ENCODE results near the gene PPM1M.
"Not testable (repeated sequence)": the region's sequence is repeated elsewhere in the genome, so short reads cannot be mapped to it uniquely, and the experiment has no call there.

PPM1M gene

DNA sequence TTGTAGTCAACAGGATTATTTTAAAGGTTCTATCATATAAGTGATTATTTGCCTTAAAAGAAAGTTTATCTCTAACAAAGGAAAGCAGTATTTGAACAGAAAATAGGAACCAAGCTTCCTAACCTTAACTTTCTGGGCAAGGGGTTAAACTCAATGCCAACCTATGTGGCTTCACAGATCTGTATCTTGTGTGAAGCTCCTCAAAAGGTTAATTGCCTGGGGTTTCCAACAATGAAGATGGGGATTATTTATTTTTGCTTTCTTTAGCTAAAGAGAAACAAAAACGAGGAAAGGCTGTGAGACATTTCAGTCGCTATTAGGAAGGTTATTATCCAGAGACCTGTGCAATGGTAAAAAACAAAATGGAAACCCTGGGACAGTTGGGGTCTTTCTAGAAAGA, 34.0 kb downstream of the PPM1M start:
- DNase-seq = peak; percentile 59

DNA sequence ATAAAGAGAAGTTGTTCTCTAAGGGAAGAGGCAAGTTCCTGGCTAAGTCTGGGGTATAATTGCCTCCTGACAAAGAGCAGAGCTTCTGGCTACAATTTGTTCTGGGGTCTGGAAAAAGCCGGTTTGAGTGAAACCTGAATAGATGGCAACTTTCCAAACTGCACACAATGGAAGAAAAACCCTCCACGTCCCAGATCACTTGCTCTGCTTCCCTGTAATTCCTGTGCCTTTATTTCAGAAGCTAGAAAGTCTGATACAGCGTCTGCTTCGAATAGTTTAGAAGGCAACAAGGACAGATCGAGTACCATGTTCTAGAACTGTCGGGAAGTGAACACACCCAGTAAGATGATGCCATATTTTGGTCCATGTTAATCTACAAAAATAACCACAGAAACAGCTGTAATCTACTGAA, 34.5 kb downstream of the PPM1M start:
- DNase-seq = peak; percentile 83

DNA sequence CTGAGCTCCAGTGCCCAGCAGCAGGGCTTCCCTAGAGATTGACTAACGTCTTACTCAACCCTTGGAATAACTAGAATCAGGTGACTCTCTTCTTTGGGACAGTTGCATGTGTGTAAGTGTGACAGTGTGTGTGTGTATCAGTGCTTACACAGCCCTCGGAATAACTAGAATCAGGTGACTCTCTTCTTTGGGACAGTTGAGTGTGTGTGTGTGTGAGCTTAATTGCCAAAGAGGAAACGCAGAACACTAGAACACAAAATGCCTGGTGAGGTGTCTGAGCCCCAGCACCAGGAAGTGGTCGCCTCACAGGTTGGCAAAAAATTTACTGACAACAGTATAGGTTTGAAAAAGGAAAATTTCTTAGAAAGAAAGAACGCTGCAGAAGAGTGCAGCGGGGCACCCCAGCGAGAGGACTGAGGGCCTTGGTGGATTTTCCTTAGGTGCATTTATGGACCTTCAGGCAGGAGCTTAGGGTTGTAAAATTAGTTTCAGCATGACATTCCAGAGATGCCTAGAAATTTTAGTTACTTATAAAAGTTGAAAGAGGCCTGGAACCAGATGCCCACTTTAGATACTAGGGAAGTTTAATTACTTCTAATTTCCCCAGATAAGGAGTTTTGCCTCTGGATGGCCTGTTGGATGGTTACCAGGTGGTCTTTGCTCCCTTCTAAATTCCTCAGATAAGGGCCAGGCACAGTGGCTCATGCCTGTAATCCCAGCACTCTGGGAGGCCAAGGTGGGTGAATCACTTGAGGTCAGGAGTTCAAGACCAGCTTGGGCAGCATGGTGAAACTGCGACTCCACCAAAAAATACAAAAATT, 36.6 kb downstream of the PPM1M start:
- no peak for DNase-seq

DNA sequence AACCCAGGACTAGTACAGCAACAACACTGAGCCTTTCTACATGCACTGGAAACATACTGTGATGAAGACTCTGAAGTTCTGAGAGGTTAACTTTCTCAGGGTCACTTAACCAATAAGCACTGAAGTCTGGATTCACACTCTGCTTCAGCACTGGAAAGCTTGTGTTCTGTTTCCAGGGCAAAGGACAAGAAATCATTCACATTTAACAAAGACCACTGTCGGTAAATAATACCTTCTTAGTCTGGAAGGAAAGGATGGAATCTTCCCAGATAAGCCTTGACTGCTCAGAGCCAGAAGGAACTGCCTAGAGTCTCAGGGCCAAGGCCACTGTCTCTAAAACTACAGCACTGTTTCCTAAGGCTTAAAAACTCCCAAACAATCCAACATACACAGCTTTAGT, 37.7 kb downstream of the PPM1M start:
- no peak for DNase-seq

DNA sequence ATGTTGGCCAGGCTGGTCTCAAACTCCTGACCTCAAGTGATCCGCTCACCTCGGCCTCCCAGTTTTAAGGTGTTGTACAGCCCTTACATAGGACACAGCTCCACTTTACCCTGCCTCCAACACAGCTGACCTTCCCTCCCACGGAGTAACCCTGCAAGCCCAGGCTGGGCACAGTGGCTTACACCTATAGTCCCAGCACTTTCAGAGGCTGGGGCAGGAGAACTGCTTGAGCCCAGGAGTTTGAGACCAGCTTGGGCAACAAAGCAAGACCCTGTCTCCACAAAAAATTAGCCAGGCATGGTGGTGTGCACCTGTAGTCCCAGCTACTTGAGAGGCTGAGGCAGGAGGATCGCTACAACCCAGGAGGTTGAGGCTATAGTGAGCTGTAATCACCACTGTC, 38.5 kb downstream of the PPM1M start:
- DNase-seq = not testable (repeated sequence)

- DNase-seq = no peak
Measured at GRCh38 chr3:52286777-52287110, 41.2 kb downstream of the PPM1M start.

DNA sequence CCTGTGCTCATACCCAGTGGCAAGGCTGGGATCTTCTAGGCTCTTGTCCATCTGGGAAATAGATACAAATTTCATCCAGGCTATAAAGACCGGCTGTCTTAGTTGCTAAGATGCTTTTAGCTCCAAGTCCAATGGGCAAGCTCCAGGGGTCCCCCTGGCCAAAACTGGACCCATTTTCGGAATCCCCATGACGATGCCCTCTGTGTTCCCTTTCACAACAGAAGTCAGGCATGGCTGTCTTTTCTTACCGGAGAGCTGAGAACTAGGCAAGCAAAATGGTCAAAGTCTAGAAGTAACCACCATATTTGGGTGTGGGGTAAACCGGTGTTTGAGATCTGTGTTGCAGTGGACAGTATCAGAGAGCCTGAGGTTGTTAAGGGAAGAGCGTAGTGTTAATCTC, 43.1 kb downstream of the PPM1M start:
- DNase-seq = no peak

GRCh38 chr3:52289338-52289746, 43.8 kb downstream of the PPM1M start:
- no peak for DNase-seq

DNA sequence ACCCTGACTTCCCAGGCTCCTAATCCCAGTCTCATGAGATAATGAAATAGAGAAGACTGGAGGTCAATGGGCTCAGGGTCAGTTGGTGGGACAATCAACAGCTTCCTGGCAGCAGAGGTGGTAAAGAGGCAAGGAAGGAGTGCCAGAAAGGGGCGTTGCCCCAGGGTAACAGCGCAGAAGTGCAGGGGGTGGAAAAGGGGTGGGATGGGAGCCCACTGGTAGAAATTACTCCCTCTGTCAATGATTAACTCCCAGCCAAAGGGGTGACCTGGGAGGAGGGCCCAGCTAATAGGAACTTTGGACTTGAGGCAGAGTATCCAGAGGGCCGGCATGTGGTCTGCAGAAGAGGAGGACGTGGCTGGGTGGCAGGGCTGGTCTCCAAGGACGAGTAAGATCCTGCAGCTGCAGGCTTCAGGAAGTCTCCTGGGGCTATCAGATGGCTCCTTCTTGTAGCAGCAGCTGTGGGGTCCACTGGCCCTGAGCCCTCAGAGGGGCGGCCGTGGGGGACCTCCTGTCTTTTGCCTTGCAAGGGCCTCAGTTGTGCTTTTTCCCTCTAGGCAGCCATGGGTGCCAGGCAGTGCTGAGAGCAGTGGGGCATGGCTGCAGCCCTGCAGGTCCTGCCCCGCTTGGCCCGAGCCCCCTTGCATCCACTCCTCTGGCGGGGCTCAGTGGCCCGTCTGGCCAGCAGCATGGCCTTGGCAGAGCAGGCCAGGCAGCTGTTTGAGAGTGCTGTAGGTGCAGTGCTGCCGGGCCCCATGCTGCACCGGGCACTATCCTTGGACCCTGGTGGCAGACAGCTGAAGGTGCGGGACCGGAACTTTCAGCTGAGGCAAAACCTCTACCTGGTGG, 44.4 kb downstream of the PPM1M start:
- no peak for DNase-seq

DNA sequence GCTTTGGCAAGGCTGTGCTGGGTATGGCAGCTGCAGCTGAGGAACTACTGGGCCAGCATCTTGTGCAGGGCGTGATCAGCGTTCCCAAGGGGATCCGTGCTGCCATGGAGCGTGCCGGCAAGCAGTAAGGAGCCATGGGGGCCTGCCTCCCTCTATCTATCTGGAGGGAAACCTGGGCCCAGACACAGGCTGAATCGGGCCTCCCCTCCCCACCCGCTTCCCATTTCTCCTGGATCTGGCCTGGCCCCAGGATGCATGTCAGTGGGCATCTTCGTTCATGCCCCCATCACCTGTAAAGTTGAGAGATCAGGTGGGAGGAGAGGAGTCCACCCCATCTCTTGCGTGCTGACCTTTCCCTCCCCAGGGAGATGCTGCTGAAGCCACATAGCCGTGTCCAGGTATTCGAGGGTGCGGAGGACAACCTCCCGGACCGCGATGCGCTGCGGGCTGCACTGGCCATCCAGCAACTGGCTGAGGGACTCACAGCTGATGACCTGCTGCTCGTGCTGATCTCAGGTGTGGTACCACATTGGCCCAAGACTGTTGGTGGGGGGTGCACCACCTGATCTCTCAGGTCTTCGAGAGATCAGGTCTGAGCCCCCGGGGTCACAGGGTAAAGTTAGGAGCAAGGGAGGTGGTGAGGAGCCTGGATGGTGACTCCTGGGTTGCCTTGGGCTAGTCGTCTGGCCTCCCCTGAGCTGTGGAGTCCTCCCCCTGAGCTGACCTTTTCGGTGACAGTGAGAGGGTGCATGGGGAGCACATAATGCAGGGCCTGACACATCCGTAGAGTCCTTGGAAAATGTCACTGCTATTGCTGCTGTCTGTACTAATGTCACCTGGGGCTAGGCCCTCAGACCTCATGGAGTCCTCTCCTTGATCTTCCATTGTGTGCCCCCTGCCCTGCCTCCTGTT, 45.3 kb downstream of the PPM1M start:
- no peak for DNase-seq

DNA sequence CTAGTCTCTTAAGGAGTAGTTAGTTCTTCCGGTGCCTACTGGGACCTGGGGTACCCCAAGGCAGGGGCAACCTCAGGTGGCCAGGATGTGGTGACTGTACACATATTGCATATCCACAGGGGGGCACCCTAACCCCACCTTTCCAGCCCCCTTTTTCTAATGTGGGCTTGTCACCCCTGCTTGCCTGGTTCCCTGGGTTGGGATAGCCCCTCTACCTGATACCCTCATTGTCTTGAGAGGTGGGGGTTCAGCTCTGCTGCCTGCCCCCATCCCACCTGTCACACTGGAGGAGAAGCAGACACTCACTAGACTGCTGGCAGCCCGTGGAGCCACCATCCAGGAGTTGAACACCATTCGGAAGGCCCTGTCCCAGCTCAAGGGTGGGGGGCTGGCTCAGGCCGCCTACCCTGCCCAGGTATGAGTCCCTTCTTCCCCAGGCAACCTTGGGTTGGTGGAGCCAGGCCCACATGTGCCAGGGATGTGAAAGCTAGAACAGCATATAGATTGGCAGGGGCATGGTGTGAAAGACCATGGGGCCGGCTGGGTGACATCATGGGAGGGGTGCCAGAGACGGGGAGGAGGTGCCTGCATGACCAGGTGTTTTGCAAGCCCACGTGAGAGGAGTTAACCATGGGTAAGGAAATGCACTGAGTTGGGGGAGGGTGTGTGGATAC, 46.1 kb downstream of the PPM1M start:
- no peak for DNase-seq

DNA sequence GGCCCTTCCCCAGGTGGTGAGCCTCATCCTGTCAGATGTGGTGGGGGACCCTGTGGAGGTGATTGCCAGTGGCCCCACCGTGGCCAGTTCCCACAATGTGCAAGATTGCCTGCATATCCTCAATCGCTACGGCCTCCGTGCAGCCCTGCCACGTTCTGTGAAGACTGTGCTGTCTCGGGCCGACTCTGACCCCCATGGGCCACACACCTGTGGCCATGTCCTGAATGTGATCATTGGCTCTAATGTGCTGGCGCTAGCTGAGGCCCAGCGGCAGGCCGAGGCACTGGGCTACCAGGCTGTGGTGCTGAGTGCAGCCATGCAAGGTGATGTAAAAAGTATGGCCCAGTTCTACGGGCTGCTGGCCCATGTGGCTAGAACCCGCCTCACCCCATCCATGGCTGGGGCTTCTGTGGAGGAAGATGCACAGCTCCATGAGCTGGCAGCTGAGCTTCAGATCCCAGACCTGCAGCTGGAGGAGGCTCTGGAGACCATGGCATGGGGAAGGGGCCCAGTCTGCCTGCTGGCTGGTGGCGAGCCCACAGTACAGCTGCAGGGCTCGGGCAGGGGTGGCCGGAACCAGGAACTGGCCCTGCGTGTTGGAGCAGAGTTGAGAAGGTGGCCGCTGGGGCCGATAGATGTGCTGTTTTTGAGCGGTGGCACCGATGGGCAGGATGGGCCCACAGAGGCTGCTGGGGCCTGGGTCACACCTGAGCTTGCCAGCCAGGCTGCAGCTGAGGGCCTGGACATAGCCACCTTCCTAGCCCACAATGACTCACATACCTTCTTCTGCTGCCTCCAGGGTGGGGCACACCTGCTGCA, 46.9 kb downstream of the PPM1M start:
- DNase-seq = no peak

DNA sequence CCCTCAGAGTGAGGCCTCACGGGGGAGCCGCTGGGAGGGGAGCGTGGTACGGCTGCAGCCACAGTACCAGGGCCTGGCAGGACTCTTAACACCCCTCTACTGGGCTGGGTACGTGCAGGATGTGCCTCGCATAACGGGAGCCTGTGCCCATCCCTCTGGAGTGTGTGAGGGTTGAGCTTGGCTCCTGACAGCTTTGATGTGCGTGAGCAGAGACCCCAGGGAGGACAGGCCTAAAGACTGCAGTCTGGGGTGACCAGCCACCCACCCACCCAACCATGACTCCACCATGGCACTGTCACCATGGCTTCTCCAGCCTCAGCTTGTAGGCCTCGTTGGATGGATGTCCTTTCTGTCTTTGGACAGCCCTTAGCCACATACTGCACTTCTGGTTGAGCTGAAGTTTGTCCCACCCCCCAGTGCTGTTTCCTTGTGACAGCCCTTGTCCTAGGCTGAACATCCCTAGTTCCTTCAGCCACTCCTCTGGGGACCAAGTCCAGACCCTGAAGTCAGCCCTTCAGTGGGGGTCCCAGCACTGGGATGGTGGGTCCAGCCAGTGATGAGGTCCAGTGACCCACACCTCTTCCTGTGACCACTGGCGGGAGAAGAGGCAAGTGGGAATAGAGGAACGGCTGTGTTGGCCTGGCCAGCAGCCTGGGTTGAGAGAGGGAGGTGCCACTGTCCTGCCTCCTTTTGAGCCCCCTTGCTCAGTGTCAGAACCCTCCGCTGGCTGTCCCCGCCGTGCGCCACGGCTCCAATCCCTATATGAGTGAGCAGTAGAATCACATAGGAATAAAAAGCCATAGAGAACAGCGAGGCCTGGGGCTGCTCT, 48.1 kb downstream of the PPM1M start:
- DNase-seq = no peak

- DNase-seq = no peak
Measured at GRCh38 chr3:52294320-52295150, 49.0 kb downstream of the PPM1M start.

GRCh38 chr3:52295671-52296208, 50.2 kb downstream of the PPM1M start:
- DNase-seq = no peak

DNA sequence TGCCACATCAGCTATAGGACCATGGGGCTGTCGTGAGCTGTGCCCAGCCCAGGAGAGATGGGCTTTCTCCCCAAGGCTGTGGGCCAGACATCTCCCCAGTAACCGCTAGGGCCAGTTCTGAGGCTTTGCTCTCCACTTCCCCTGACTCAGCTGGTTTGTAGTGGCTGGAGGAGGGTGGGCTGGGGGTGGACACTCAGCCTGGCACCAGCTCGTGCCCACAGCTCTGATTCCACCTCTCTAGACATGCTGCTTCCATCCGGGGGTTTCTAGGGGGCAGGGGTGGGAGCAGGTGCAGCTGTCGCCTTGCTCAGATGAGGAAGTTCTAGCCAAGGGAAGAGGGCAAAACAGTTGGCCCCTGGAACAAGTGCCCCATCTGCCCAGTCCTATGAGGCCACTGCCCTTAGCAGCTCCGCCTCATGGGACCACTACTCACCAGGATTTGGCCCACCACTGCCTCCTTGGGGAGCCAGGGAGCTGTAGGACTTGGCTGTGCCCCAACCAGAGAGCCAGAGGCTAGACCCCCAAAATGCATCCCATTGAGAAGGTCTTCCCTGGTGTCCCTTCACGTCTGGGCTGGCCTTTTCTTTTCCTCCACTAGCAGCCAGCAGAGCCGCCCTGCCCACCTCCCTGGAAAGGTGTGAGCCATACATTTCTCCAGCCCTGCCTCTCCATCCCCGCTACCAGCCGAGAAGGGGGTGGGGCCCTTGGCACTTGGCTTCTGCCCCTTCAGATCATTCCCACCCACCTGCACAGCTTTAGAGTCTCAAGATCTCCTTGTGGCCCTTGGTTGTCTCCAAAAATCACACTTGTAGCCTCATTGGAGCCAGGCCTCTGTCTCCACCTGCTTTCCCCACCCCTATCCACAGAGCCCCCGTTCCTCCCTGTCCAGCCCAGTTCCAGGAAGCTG, 51.9 kb downstream of the PPM1M start:
- no peak for DNase-seq

- DNase-seq = no peak
Measured at GRCh38 chr3:52298149-52299098, 52.9 kb downstream of the PPM1M start.

Data from DMS79 treated with DMSO at 0.1 percent for 48 hours (cell line).